GM23248 (cell line): ENCODE measurements around the gene PDSS2. TPM values are rescaled to one million over a fixed set of nuclear protein-coding genes. Genes with fewer than 3 reads are reported as not detected.

ENCODE experiments used
- DNase-seq: peaks from one replicate; pipeline ENCODE4 v3.0.0-alpha.2; 2015
- H2AFZ ChIP-seq: fragments of 200-600 bp; sonication (generic); 2 replicates; pipeline ENCODE4 v1.6.1; 2016; ENCODE audit warnings: antibody characterized with exemption
- H3F3A ChIP-seq: fragments of 200-600 bp; sonication (generic); 2 replicates; pipeline ENCODE4 v1.6.1; 2016; ENCODE audit warnings: mild to moderate bottlenecking, antibody characterized with exemption, mixed run types; ENCODE audit not compliant: insufficient read depth
- H3K27ac ChIP-seq: fragments of 200-600 bp; sonication (generic); 2 replicates; pipeline ENCODE4 v1.5.1; 2016; ENCODE audit warnings: mild to moderate bottlenecking
- H3K27me3 ChIP-seq: fragments of 200-600 bp; sonication (generic); replicated peaks from 2 replicates; pipeline ENCODE4 v1.6.1; 2016; ENCODE audit warnings: mild to moderate bottlenecking; ENCODE audit not compliant: insufficient read depth
- H3K36me3 ChIP-seq: fragments of 200-600 bp; sonication (generic); 2 replicates; pipeline ENCODE4 v1.6.1; 2016; ENCODE audit warnings: low read depth, mild to moderate bottlenecking
- H3K4me1 ChIP-seq: fragments of 200-600 bp; sonication (generic); 2 replicates; pipeline ENCODE4 v1.6.1; 2016; ENCODE audit warnings: mild to moderate bottlenecking; ENCODE audit not compliant: insufficient read depth
- H3K4me2 ChIP-seq: fragments of 200-600 bp; sonication (generic); one replicate; pipeline ENCODE4 v1.6.1; 2016; ENCODE audit warnings: mild to moderate bottlenecking; ENCODE audit not compliant: unreplicated experiment
- H3K4me3 ChIP-seq: fragments of 200-600 bp; sonication (generic); 2 replicates; pipeline ENCODE4 v1.5.1; 2016; ENCODE audit warnings: mild to moderate bottlenecking
- H3K79me2 ChIP-seq: fragments of 200-600 bp; sonication (generic); 2 replicates; pipeline ENCODE4 v1.6.1; 2016; ENCODE audit warnings: mild to moderate bottlenecking; ENCODE audit not compliant: insufficient read depth
- H3K9ac ChIP-seq: fragments of 200-600 bp; sonication (generic); 2 replicates; pipeline ENCODE4 v1.6.1; 2016; ENCODE audit warnings: mild to moderate bottlenecking
- H3K9me2 ChIP-seq: fragments of 200-600 bp; sonication (generic); 2 replicates; pipeline ENCODE4 v1.6.1; 2016; ENCODE audit warnings: mixed run types, mild to moderate bottlenecking, moderate library complexity; ENCODE audit not compliant: insufficient read depth
- H3K9me3 ChIP-seq: fragments of 200-600 bp; sonication (generic); one replicate; pipeline ENCODE4 v1.6.1; 2017; ENCODE audit warnings: low read depth
- H4K20me1 ChIP-seq: fragments of 200-600 bp; sonication (generic); 2 replicates; pipeline ENCODE4 v1.6.0; 2016; ENCODE audit not compliant: insufficient read depth
- EZH2 ChIP-seq: fragments of 200-600 bp; sonication (generic); IDR thresholded peaks from 2 replicates; pipeline ENCODE4 v1.6.1; 2018; ENCODE audit warnings: antibody characterized with exemption, mild to moderate bottlenecking; ENCODE audit not compliant: insufficient read depth, poor library complexity, severe bottlenecking
- EZH2phosphoT487 ChIP-seq: fragments of 200-600 bp; sonication (generic); IDR thresholded peaks from 2 replicates; pipeline ENCODE4 v1.6.1; 2018; ENCODE audit warnings: antibody characterized with exemption, moderate library complexity, mild to moderate bottlenecking, low read depth; ENCODE audit not compliant: insufficient read depth
- WGBS, 2 experiments: methylation state at CpG; one replicate each; pipeline ENCODE4 v1.1.6; 2015 to 2017; ENCODE audit warnings: low lambda C conversion rate in 2 of 2, low coverage in 1 of 2; ENCODE audit errors: missing lambda C conversion rate in 2 of 2; 5-methylcytosine and 5-hydroxymethylcytosine counted together
- in situ Hi-C: fragments of 300-500 bp; cut with MboI; formaldehyde crosslinking; loops from 2 replicates; pipeline ENCODE4 v1.15.0; 2020
- polyA plus RNA-seq: library from polyadenylated mRNA; unstranded; fragments of >200 nt; fragmentation: Nextera tagmentation; extraction: Ambion mirVana; gene quantifications from 2 replicates; pipeline ENCODE4 v1.2.1, GENCODE V29; 2016
- total RNA-seq: library from RNA; depleted of rRNA; stranded (reverse); fragments of >200 nt; shearing (Covaris generic); gene quantifications from 2 replicates; pipeline ENCODE4 v1.2.3, GENCODE V29; 2014

The PDSS2 gene
- total and polyA plus RNA-seq, 2 experiments from 2014 or later = 9.9 to 10.3 TPM

DNA sequence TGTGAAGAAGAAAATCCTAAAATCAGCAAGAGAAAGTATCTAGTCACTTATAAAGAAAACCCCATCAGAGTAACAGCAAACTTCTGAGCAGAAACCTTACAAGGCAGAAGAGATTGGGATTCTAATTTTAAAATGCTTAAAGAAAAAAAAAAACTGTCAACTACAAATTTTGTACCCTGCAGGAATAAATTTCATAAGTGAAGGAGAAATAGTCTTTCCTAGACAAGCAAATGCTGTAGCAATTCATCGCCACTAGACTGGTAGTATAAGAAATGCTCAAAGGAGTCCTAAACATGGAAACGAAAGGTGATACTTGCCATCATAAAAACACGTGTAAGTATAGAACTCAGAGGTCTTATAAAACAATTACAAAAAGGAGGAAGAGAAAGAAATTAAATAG, 54.4 kb downstream of the PDSS2 start:
- no peak overlapping the region for H3K4me3 ChIP-seq
- no peaks in the 10 kb centered on the region for H3K27me3 ChIP-seq
- H3K36me3 ChIP-seq = no peaks in the 10 kb centered on the region
- in situ Hi-C loops = no loop called here
- no peak for TF ChIP-seq EZH2phosphoT487
- TF ChIP-seq EZH2 = no peak
- no peak overlapping the region for H2AFZ ChIP-seq
- whole genome bisulfite sequencing, 2 experiments = 81 to 96% methylated on average over 3 of the region's 3 CpGs
- 0 out of 2 replicates have a peak, but pooled peaks cover 5% of the 10 kb centered on the region for H4K20me1 ChIP-seq
- H3K4me1 ChIP-seq = no peaks in the 10 kb centered on the region
- no peaks in the 10 kb centered on the region for H3K9me2 ChIP-seq
- DNase-seq = no peak
- H3K27ac ChIP-seq = no peak overlapping the region
- peaks cover 9% of the 10 kb centered on the region for H3K79me2 ChIP-seq
- no peak overlapping the region for H3K4me2 ChIP-seq
- H3F3A ChIP-seq = no peaks in the 10 kb centered on the region
- no peaks in the 10 kb centered on the region for H3K9me3 ChIP-seq
- no peak overlapping the region for H3K9ac ChIP-seq

DNA sequence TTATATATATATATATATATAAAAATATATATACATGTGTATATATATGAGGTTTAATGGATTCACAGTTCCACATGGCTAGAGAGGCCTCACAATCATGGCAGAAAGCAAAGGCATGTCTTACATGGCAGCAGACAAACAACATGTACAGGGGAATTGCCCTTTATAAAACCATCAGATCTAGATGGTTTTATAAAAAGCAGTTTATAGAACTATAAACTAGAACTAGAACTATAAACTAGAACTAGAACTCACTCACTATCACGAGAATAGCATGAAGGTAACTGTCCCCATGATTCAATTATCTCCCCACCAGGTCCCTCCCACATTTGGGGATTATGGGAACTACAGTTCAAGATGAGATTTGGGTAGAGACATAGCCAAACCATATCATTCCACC, 56.8 kb downstream of the PDSS2 start:
- 0 out of 2 replicates have a peak, but pooled peaks cover 5% of the 10 kb centered on the region for H4K20me1 ChIP-seq

GRCh38 chr6:107401573-107401972, 57.8 kb downstream of the PDSS2 start:
- 100% methylated on average over 1 of the region's 1 CpG for WGBS, 2 experiments
- peaks cover 25% of the 10 kb centered on the region for H3K79me2 ChIP-seq
- H2AFZ ChIP-seq = no peak overlapping the region
- in situ Hi-C loops = no loop called here
- H3K4me2 ChIP-seq = no peak overlapping the region
- no peaks in the 10 kb centered on the region for H3K27me3 ChIP-seq
- H3F3A ChIP-seq = no peaks in the 10 kb centered on the region
- H3K9me2 ChIP-seq = no peaks in the 10 kb centered on the region
- no peaks in the 10 kb centered on the region for H3K4me1 ChIP-seq
- TF ChIP-seq EZH2phosphoT487 (no peak), EZH2 (no peak)
- H3K27ac ChIP-seq = no peak overlapping the region
- no peak for DNase-seq
- no peak overlapping the region for H3K9ac ChIP-seq
- H3K36me3 ChIP-seq = no peaks in the 10 kb centered on the region
- no peaks in the 10 kb centered on the region for H4K20me1 ChIP-seq
- H3K9me3 ChIP-seq = no peaks in the 10 kb centered on the region
- H3K4me3 ChIP-seq = no peak overlapping the region

More for the DNA sequence above, 56.8 kb downstream of the PDSS2 start:
- Histone ChIP-seq H3K27ac (no peak overlapping the region), H3K4me1 (no peaks in the 10 kb centered on the region), H3K9me3 (no peaks in the 10 kb centered on the region), H3K27me3 (no peaks in the 10 kb centered on the region), H3K4me2 (no peak overlapping the region), H3K79me2 (peaks cover 25% of the 10 kb centered on the region), H3K36me3 (no peaks in the 10 kb centered on the region), H3K9me2 (no peaks in the 10 kb centered on the region), H3K9ac (no peak overlapping the region), H2AFZ (no peak overlapping the region), H3F3A (no peaks in the 10 kb centered on the region), H3K4me3 (no peak overlapping the region)
- in situ Hi-C loops = no loop called here
- WGBS, 2 experiments = 89 to 96% methylated on average over 1 of the region's 1 CpG
- TF ChIP-seq EZH2 (no peak), EZH2phosphoT487 (no peak)
- DNase-seq = no peak

- no peak overlapping the region for H3K9ac ChIP-seq
- WGBS, 2 experiments = 92 to 95% methylated on average over 4 of the region's 4 CpGs
- no peaks in the 10 kb centered on the region for H3K36me3 ChIP-seq
- H3K4me1 ChIP-seq = no peaks in the 10 kb centered on the region
- TF ChIP-seq EZH2phosphoT487 (no peak), EZH2 (no peak)
- no peak overlapping the region for H3K27ac ChIP-seq
- H2AFZ ChIP-seq = no peak overlapping the region
- in situ Hi-C loops = no loop called here
- no peaks in the 10 kb centered on the region; the same call in 1 of the 2 replicates for H3K9me2 ChIP-seq
- DNase-seq = no peak
- H3K9me3 ChIP-seq = no peaks in the 10 kb centered on the region
- no peaks in the 10 kb centered on the region for H3K27me3 ChIP-seq
- H3K4me3 ChIP-seq = no peak overlapping the region
- H3K79me2 ChIP-seq = peaks cover 25% of the 10 kb centered on the region
- no peaks in the 10 kb centered on the region for H3F3A ChIP-seq
- no peak overlapping the region for H3K4me2 ChIP-seq
- no peaks in the 10 kb centered on the region for H4K20me1 ChIP-seq
Measured at GRCh38 chr6:107400616-107401147, 58.7 kb downstream of the PDSS2 start.
